ENCODE data around the gene NGLY1. TPM values are rescaled to one million over a fixed set of nuclear protein-coding genes. Genes with fewer than 3 reads are reported as not detected.

The NGLY1 gene
- total RNA-seq, 1 experiment from 2014 or later = 40.3 TPM

DNA sequence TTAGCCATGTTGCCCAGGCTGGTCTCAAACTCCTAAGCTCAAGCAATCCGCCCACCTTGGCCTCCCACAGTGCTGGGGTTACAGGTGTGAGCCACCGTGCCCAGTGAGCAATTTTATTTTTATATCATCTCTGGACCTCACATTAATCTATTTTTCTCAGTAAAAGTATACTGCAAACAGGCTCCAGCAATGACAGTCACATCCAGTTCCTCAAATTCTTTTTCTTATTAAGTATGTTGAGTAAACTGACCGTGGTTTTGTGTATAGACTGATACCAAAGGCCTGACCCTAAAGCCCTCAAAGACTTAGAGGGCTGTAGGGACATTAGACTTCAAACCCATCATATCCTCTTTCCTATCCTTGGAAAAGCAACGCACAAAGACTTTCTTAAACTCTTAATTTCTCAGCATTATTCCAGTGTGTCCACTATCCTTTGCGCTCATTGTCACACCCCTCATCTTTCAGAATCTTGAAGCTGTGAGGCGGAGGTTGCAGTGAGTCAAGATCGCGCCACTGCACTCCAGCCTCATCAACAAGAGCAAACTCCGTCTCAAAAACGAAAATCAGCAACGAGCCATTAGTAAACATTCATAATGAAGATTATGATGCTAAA is 2.0 kb downstream of the NGLY1 start:
- TF ChIP-seq, protein P1, sequence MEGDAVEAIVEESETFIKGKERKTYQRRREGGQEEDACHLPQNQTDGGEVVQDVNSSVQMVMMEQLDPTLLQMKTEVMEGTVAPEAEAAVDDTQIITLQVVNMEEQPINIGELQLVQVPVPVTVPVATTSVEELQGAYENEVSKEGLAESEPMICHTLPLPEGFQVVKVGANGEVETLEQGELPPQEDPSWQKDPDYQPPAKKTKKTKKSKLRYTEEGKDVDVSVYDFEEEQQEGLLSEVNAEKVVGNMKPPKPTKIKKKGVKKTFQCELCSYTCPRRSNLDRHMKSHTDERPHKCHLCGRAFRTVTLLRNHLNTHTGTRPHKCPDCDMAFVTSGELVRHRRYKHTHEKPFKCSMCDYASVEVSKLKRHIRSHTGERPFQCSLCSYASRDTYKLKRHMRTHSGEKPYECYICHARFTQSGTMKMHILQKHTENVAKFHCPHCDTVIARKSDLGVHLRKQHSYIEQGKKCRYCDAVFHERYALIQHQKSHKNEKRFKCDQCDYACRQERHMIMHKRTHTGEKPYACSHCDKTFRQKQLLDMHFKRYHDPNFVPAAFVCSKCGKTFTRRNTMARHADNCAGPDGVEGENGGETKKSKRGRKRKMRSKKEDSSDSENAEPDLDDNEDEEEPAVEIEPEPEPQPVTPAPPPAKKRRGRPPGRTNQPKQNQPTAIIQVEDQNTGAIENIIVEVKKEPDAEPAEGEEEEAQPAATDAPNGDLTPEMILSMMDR (IDR thresholded peaks at IDR 0.05; ENCODE audit: unreplicated experiment) = no peak
- no peak for DNase-seq
- CTCF ChIA-PET = no interaction called here
- peaks cover 5% of the 10 kb centered on the region for H3K9me3 Mint-ChIP-seq (ENCODE audit: low read depth, unreplicated experiment)
- peaks cover 40% of the 10 kb centered on the region for H3K36me3 Mint-ChIP-seq (ENCODE audit: insufficient read depth, unreplicated experiment)
- no TSS peak for BruUV-seq (replicated peaks)
- intact Hi-C loops (cut with micrococcal nuclease; ENCODE audit: unreplicated experiment) = loop anchor here (5.0 kb wide), 1 partner anchor 119 kb away; the partner anchor contains the start of gene TOP2B
- H3K4me1 Mint-ChIP-seq (ENCODE audit: low read depth, unreplicated experiment) = peaks cover 22% of the 10 kb centered on the region
- H3K27me3 Mint-ChIP-seq (ENCODE audit: unreplicated experiment) = no peaks in the 10 kb centered on the region
- peak overlapping the region; percentile 78 for H3K4me3 Mint-ChIP-seq (ENCODE audit: low read depth, unreplicated experiment)
- H3K27ac Mint-ChIP-seq (ENCODE audit: unreplicated experiment) = no peak overlapping the region

DNA sequence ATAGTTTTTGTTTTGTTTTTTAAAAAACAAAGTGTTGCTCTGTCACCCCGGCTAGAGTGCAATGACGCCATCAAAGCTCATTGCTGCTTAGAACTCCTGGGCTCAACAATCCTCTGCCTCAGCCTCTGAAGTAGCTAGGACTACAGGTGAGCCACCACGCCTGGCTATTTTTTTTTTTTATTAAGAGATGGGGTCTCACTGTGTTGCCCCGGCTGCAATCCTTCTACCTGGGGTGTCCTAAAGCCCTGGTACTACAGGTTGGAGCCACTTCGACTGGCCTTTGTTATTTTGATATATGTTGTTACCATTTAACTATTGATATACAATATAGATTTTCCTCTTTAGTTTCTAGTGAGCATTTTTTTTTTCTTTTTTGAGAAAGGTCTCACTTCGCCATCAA is 2.6 kb downstream of the NGLY1 start:
- TF ChIP-seq, protein P1 (IDR thresholded peaks at IDR 0.05; ENCODE audit: unreplicated experiment) = no peak
- BruUV-seq (replicated peaks) = no TSS peak
- CTCF ChIA-PET = no interaction called here

DNA sequence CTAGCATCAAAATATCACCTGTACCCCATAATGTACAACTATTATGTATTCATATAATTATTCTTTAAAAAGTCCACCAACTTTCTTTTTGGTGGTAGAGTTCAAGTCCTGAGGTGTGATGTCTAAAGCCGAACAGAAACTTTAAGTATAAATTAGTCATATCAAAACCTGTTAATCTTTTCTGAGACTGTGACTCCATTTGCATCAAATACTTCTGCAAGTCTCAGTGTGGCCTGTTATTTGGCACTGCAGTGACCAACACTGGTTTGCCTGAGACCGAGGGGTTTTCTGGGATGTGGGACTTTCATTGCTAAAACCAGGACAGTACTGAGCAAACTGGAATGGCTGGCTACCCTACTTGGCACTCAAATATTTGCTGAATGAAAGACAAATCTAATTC is 7.3 kb downstream of the NGLY1 start:
- Mint-ChIP-seq H3K9me3 (ENCODE audit: low read depth, unreplicated experiment) (peaks cover 10% of the 10 kb centered on the region), H3K27me3 (ENCODE audit: unreplicated experiment) (no peaks in the 10 kb centered on the region), H3K36me3 (ENCODE audit: insufficient read depth, unreplicated experiment) (peaks cover 21% of the 10 kb centered on the region), H3K4me1 (ENCODE audit: low read depth, unreplicated experiment) (no peaks in the 10 kb centered on the region), H3K4me3 (ENCODE audit: low read depth, unreplicated experiment) (no peak overlapping the region), H3K27ac (ENCODE audit: unreplicated experiment) (no peak overlapping the region)
- BruUV-seq (replicated peaks) = no TSS peak
- CTCF ChIA-PET = no interaction called here
- intact Hi-C loops (cut with micrococcal nuclease; ENCODE audit: unreplicated experiment) = no loop called here
- TF ChIP-seq, protein P1 (IDR thresholded peaks at IDR 0.05; ENCODE audit: unreplicated experiment) = no peak
- DNase-seq = no peak

More for the DNA sequence above, 2.6 kb downstream of the NGLY1 start:
- no peak for DNase-seq
- intact Hi-C loops (cut with micrococcal nuclease; ENCODE audit: unreplicated experiment) = loop anchor here (5.0 kb wide), 1 partner anchor 118 kb away; the partner anchor contains the start of gene TOP2B
- Mint-ChIP-seq H3K36me3 (ENCODE audit: insufficient read depth, unreplicated experiment) (peaks cover 40% of the 10 kb centered on the region), H3K4me3 (ENCODE audit: low read depth, unreplicated experiment) (no peak overlapping the region), H3K4me1 (ENCODE audit: low read depth, unreplicated experiment) (peaks cover 22% of the 10 kb centered on the region), H3K9me3 (ENCODE audit: low read depth, unreplicated experiment) (peaks cover 5% of the 10 kb centered on the region), H3K27me3 (ENCODE audit: unreplicated experiment) (no peaks in the 10 kb centered on the region), H3K27ac (ENCODE audit: unreplicated experiment) (no peak overlapping the region)

DNA sequence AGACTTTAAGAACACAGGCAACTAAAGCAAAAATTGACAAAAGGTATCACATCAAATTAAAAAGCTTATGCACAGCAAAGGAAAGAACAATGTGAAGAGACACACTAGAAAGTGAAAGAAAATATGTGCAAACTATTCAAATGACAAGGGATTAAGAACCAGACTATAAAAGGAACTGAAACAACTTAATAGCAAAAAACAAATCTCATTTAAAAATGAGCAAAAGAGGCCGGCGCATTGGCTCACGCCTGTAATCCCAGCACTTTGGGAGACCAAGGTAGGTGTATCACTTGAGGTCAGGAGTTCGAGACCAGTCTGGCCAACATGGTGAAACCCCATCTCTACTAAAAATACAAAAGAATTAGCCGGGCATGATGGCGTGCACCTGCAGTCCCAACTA is 14.4 kb downstream of the NGLY1 start:
- no peak overlapping the region for H3K4me3 Mint-ChIP-seq (ENCODE audit: low read depth, unreplicated experiment)
- TF ChIP-seq, protein P1 (IDR thresholded peaks at IDR 0.05; ENCODE audit: unreplicated experiment) = no peak
- DNase-seq = no peak
- CTCF ChIA-PET = no interaction called here
- H3K4me1 Mint-ChIP-seq (ENCODE audit: low read depth, unreplicated experiment) = no peaks in the 10 kb centered on the region
- BruUV-seq (replicated peaks) = no TSS peak
- peaks cover under 1% of the 10 kb centered on the region for H3K36me3 Mint-ChIP-seq (ENCODE audit: insufficient read depth, unreplicated experiment)
- H3K9me3 Mint-ChIP-seq (ENCODE audit: low read depth, unreplicated experiment) = peaks cover 5% of the 10 kb centered on the region
- intact Hi-C loops (cut with micrococcal nuclease; ENCODE audit: unreplicated experiment) = no loop called here
- no peak overlapping the region for H3K27ac Mint-ChIP-seq (ENCODE audit: unreplicated experiment)
- H3K27me3 Mint-ChIP-seq (ENCODE audit: unreplicated experiment) = no peaks in the 10 kb centered on the region
